Measurements from ENCODE around the gene C16orf82.

The C16orf82 gene

DNA sequence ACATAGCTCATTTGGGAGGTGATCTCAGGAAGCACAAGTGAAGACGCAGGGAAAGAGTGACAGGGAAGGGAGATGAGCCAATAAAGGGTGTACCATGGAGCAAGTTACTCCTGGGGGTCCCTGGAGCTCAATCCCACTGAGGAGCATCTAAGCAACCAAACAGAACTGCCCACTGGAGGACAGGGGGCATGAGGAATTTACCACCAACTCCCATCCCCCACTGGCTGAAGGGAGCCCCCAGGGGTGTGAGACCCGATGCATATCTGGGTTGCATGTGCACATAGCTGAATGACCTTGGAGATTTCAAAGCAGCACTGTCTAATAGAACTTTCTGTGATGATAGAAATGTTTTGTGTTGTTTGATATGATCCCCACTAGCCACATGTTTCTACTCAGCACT is 29.6 kb downstream of the C16orf82 start:
- DNase-seq = no peak

DNA sequence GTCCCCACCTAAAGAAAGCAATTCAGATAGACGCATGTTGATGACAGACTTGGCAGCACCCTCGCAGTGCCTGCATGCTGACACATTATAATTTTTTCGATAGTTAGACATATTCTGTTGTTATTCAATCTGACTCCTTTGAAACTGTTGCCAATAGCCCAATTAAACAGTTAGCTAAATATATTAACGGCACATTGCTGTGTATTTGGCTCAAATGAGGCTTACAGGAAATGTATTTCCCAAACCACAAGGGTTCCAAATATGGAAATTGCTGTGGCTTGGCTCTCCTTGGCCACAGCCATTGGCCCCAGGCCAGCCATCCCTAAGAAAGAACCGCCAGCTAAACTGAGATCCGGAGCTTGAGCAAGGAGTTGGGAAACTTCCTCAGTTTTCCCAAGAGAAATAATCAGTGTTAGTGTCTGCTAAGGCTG is 31.1 kb downstream of the C16orf82 start:
- DNase-seq = peak; percentile 6

- DNase-seq = no peak
Observed at GRCh38 chr16:27098366-27099049, 31.8 kb downstream of the C16orf82 start.

DNA sequence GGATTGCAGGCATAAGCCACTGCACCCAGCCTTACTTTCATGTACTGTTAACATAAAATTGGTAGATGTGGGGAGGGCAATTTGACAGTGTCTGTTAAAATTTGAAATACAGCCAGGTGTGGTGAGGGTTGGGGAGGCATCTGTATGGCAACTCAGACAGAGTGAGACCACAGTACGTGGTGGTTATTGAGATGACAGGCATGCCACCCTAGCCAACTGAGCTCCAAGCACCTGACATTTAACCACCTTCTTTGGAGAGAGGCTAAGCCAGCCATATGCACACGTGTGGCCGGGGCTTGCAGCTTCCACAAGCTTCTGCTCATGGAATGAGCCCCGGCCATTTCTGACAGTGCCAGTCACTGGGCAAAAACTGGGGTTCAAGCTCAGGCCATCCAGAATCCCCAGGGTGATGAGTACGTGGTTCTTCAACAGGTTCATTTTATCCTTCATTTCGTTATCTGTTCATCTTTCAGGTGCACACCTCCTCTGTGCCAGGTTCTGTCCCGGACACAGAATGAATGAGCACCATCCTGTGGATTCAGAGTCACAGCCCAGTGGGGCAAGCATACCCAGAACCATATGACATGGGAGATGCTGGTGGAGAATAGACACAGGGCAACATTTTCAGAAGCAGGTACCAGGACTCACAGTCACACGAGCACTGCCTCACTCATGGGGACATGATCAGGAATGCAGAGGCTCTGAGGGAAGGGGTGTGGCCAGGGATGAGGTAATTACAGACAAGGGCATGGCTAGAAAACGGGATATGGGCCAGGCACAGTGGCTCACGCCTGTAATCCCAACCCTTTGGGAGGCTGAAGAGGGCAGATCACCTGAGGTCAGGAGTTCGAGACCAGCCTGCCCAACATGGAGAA is 36.2 kb downstream of the C16orf82 start:
- DNase-seq = no peak

GRCh38 chr16:27103954-27104353 is 37.2 kb downstream of the C16orf82 start:
- no peak for DNase-seq

GRCh38 chr16:27106305-27106704 is 39.6 kb downstream of the C16orf82 start:
- no peak for DNase-seq

GRCh38 chr16:27107185-27107592 is 40.5 kb downstream of the C16orf82 start:
- DNase-seq = no peak

GRCh38 chr16:27108051-27108770 is 41.5 kb downstream of the C16orf82 start:
- no peak for DNase-seq

DNA sequence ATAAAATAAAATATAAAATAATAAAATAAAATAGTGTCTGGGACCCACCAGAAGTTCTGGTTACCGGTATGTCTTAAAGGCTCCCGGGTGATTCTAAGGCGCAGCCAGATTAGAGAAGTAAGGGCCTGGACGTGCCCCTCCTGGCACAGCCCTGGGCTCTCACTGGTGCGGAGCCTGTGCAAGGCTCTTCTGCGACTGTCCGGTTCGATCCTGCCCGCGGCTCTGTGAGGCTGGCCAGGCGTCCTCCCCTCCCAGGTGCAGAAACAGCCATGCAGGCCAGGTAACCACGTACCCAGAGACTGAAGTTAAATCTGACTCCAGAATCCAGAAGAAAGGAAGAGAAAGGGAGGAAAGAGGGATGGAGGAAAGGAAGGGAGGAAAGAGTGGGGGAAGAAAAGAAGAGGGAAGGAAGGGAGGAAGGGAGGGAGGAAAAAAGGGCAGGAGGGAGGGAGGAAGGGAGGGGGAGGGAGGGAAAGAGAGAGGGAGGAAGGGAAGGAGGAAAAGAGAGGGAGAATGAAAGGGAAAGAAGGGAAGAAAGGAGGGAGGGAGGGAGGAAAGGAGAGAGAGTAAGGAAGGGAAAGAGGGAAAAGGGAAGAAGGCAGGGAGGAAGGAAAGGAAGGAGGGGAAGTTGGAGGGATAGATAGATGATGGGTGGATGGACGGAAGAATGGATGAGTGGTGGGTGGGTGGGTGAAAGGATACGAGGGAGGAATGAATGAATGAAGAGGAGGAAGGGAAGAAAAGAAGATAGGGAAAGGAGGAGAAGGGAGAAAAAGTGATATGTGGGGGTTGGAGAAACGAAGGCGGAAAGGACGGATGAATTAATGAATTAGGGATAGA is 42.3 kb downstream of the C16orf82 start:
- DNase-seq = no peak

- DNase-seq = peak; percentile 69
Observed at GRCh38 chr16:27109666-27110523, 43.2 kb downstream of the C16orf82 start.

DNA sequence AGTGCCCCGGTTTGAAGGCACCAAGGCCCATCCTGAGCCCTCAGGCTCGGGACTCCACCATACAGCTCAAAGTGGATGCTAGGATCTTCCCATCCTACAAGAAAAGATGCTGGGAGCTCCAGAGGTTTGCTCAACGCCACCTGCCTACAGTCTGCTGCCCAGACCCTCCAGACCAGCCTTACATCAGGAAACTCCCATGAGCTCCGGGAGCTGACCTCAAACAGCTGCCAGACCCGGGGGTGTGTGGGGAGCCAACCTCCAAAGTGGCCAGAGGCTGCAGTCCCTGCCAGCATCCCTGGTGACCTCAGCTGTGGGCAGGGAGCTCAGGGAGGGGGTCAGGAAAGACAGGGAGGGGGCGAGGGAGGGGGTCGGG is 43.8 kb downstream of the C16orf82 start:
- no peak for DNase-seq

DNA sequence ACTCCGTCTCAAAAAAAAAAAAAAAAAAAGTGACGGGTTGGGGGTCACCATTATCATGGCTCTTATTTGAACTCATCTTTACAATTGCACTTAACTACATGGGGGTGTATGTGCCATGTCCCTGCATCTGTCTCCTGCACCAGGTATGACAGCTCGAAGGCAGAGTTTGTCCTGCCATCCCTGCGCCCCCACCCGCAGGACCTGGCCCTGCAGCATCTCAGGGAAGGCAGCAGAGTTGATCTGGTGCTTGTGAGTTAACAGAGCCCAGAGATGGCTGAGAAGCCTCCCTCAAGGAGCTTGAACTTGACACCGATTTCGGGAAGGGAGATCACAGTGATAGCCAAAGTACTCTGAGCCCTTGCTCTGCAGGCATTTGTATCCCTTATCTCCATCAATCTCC is 44.8 kb downstream of the C16orf82 start:
- DNase-seq = no peak

GRCh38 chr16:27112093-27112811 is 45.5 kb downstream of the C16orf82 start:
- no peak for DNase-seq

- no peak for DNase-seq
Observed at GRCh38 chr16:27113341-27113841, 46.7 kb downstream of the C16orf82 start.

DNA sequence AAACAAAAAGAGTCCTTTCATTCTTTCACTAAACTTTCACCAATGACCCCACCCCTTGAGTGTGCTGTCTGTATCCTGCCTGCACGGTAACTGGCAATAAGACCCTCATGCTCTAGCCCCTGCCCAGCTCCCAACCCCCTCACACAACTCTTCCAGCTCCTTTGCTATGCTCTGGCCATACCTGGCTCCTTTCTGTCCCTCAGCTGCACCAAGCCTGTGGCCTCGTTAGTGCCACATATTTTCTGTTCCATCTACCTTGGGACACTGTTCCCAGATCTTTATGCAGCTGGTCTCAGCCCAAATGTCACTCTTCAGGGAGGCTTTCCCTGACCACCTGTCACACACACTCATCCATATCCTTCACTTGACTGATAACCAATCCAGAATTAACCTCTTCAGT is 47.3 kb downstream of the C16orf82 start:
- DNase-seq = no peak

DNA sequence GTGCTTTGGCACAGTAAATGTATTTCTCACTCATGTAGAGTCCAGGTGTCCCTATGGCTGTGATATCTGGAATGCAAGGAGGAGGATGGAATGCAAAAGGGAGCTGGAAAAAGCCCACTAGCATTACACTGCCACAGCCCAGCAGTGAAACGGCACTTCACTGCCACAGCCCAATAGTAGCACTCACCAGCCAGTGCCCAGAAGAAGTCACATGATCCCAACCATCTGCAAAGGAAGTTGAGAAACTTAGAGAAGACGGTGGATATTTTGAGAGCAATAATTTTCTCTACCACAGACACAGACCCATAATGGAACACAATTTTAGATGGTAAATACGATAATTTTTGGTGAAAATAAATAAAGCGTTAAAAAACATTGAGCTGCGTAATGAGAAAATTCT is 51.8 kb downstream of the C16orf82 start:
- DNase-seq = no peak

Measured in NCI-H1105 treated with DMSO at 0.1 percent for 48 hours (cell line).